Measurements from ENCODE around the gene ADAMTS17. TPM values are rescaled to one million over a fixed set of nuclear protein-coding genes. Genes with fewer than 3 reads are reported as not detected.

Gene ADAMTS17
- total RNA-seq, 1 donor from 2014 or later, result 3.4 TPM

- no peak overlapping the region for H3K4me3 Mint-ChIP-seq (ENCODE audit: unreplicated experiment)
- H3K27ac Mint-ChIP-seq (ENCODE audit: unreplicated experiment), result no peak overlapping the region
- H3K9me3 Mint-ChIP-seq (ENCODE audit: low read depth), result peaks cover 8% of the 10 kb centered on the region
- H3K27me3 Mint-ChIP-seq (ENCODE audit: low read depth), result no peaks in the 10 kb centered on the region
- TF ChIP-seq CTCF (IDR thresholded peaks at IDR 0.05), result no peak
- DNase-seq (ENCODE audit: low spot score), result no peak
- H3K36me3 Mint-ChIP-seq (ENCODE audit: low read depth), result peaks cover 5% of the 10 kb centered on the region
- peaks cover 12% of the 10 kb centered on the region for H3K4me1 Mint-ChIP-seq (ENCODE audit: low read depth)
Observed at GRCh38 chr15:99954361-99955180, 387.2 kb downstream of the ADAMTS17 start.

GRCh38 chr15:99953886-99954285 is 387.9 kb downstream of the ADAMTS17 start:
- Mint-ChIP-seq H3K27me3 (ENCODE audit: low read depth) (no peaks in the 10 kb centered on the region), H3K36me3 (ENCODE audit: low read depth) (peaks cover 5% of the 10 kb centered on the region), H3K4me1 (ENCODE audit: low read depth) (peaks cover 8% of the 10 kb centered on the region), H3K4me3 (ENCODE audit: unreplicated experiment) (no peak overlapping the region), H3K27ac (ENCODE audit: unreplicated experiment) (no peak overlapping the region), H3K9me3 (ENCODE audit: low read depth) (peaks cover 14% of the 10 kb centered on the region)
- no peak for DNase-seq (ENCODE audit: low spot score)
- no peak for TF ChIP-seq CTCF (IDR thresholded peaks at IDR 0.05)

GRCh38 chr15:99951511-99951910 is 390.3 kb downstream of the ADAMTS17 start:
- Mint-ChIP-seq H3K4me3 (ENCODE audit: unreplicated experiment) (no peak overlapping the region), H3K9me3 (ENCODE audit: low read depth) (peaks cover 24% of the 10 kb centered on the region), H3K27me3 (ENCODE audit: low read depth) (no peaks in the 10 kb centered on the region)

GRCh38 chr15:99944131-99944530 is 397.6 kb downstream of the ADAMTS17 start:
- Mint-ChIP-seq H3K4me3 (ENCODE audit: unreplicated experiment) (no peak overlapping the region), H3K27me3 (ENCODE audit: low read depth) (peaks cover 4% of the 10 kb centered on the region), H3K27ac (ENCODE audit: unreplicated experiment) (no peak overlapping the region), H3K4me1 (ENCODE audit: low read depth) (no peaks in the 10 kb centered on the region), H3K9me3 (ENCODE audit: low read depth) (peaks cover 45% of the 10 kb centered on the region), H3K36me3 (ENCODE audit: low read depth) (peaks cover 10% of the 10 kb centered on the region)
- DNase-seq (ENCODE audit: low spot score), result no peak
- TF ChIP-seq CTCF (IDR thresholded peaks at IDR 0.05), result no peak

More at GRCh38 chr15:99951511-99951910, 390.3 kb downstream of the ADAMTS17 start:
- H3K4me1 Mint-ChIP-seq (ENCODE audit: low read depth), result no peaks in the 10 kb centered on the region
- no peak overlapping the region for H3K27ac Mint-ChIP-seq (ENCODE audit: unreplicated experiment)
- DNase-seq (ENCODE audit: low spot score), result no peak
- no peak for TF ChIP-seq CTCF (IDR thresholded peaks at IDR 0.05)
- peaks cover 6% of the 10 kb centered on the region for H3K36me3 Mint-ChIP-seq (ENCODE audit: low read depth)

- peaks cover 10% of the 10 kb centered on the region for H3K36me3 Mint-ChIP-seq (ENCODE audit: low read depth)
- H3K4me3 Mint-ChIP-seq (ENCODE audit: unreplicated experiment), result no peak overlapping the region
- peaks cover 50% of the 10 kb centered on the region for H3K9me3 Mint-ChIP-seq (ENCODE audit: low read depth)
- no peak for DNase-seq (ENCODE audit: low spot score)
- no peak overlapping the region for H3K27ac Mint-ChIP-seq (ENCODE audit: unreplicated experiment)
- H3K27me3 Mint-ChIP-seq (ENCODE audit: low read depth), result peaks cover 4% of the 10 kb centered on the region
- TF ChIP-seq CTCF (IDR thresholded peaks at IDR 0.05), result no peak
- H3K4me1 Mint-ChIP-seq (ENCODE audit: low read depth), result no peaks in the 10 kb centered on the region
Observed at GRCh38 chr15:99943466-99943865, 398.3 kb downstream of the ADAMTS17 start.
